Measurements from ENCODE around the gene BACE1-AS. TPM values are rescaled to one million over a fixed set of nuclear protein-coding genes. Genes with fewer than 3 reads are reported as not detected.

The BACE1-AS gene
- total and polyA plus RNA-seq, 2 of the 8 experiments (the other 6 are each of a cell fraction or from before 2014, with no cell fraction given), result 14.9 to 17.4 TPM

GRCh38 chr11:117282956-117283355 is 8.2 kb upstream of the BACE1-AS start (continued):
- TF ChIP-seq CHD7 (IDR thresholded peaks at IDR 0.05; ENCODE audit: insufficient replicate concordance, low read length), result no peak
- TF ChIP-seq SAP30 (IDR thresholded peaks at IDR 0.05; ENCODE audit: insufficient read depth, insufficient replicate concordance, low read length), result no peak
- no peak for TF ChIP-seq CBX8 (IDR thresholded peaks at IDR 0.05; ENCODE audit: borderline replicate concordance, low read depth, low read length)
- TF ChIP-seq BCL11A (IDR thresholded peaks at IDR 0.05; ENCODE audit: low read depth in 2 of 2, low read length in 2 of 2), result no peak
